ENCODE results near the gene ARHGAP35. TPM values are rescaled to one million over a fixed set of nuclear protein-coding genes. Genes with fewer than 3 reads are reported as not detected.

The ARHGAP35 gene
- total and polyA plus RNA-seq, 10 of the 15 experiments (the other 5 are each of a cell fraction or from before 2014, with no cell fraction given): 0.85 to 29.9 (median 11.5) TPM

DNA sequence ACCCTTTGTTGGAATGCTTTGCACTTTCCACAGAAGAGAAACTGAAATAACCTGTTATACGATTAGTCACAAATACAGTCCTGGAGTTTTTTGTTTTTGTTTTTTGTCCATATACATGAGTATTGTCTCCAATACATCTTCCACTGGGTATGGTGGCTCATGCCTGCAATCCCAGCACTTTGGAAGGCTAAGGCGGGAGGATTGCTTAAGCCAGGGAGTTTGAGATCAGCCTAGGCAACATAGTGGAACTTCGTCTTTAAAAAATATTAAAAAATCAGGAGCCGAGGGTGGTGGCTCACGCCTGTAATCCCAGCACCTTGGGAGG is 35.1 kb upstream of the ARHGAP35 start:
- CTCF ChIA-PET: interaction anchor here (1.4 to 2.9 kb wide), 7 partner anchors 14 to 72 kb away, joined by 3 to 27 read pairs (median 12); partner anchors contain the start of gene SLC1A5
- 38% methylated on average over 5 of the region's 5 CpGs for WGBS (ENCODE audit: insufficient coverage, insufficient replicate concordance, low lambda C conversion rate, missing lambda C conversion rate)
- H4K20me1 ChIP-seq (ENCODE audit: control insufficient read depth, insufficient read depth): no peaks in the 10 kb centered on the region
- no peaks in the 10 kb centered on the region for H3K79me2 ChIP-seq (ENCODE audit: control insufficient read depth, insufficient read depth, low read length)
- FAIRE-seq: no peak
- H3K27ac ChIP-seq (ENCODE audit: control insufficient read depth, insufficient read depth): no peak overlapping the region
- ATAC-seq: no peak
- no TSS peak for BruUV-seq (replicated peaks)
- H3K9me3 ChIP-seq (replicated peaks; ENCODE audit: control insufficient read depth, insufficient read depth, low read length): no peaks in the 10 kb centered on the region; the same call in 2 of the 3 replicates
- no peak for TF ChIP-seq SIX5 (IDR thresholded peaks at IDR 0.05; ENCODE audit: low read depth, low read length, severe bottlenecking)
- TF ChIP-seq ZNF622 (IDR thresholded peaks at IDR 0.05): no peak
- TF ChIP-seq ZBTB33 (IDR thresholded peaks at IDR 0.05): no peak
- TF ChIP-seq EED (IDR thresholded peaks at IDR 0.05; ENCODE audit: low read depth): no peak
- TF ChIP-seq CBX3 (IDR thresholded peaks at IDR 0.05; ENCODE audit: borderline replicate concordance, low read depth): no peak
- no peak overlapping the region for H2AFZ ChIP-seq (ENCODE audit: control insufficient read depth, low read depth, low read length)
- H3K4me2 ChIP-seq (ENCODE audit: control insufficient read depth, insufficient read depth): no peak overlapping the region
- in situ Hi-C loops (cut with MboI) (no loop called here), intact Hi-C loops (cut with micrococcal nuclease; ENCODE audit: unreplicated experiment) (no loop called here)
- no peaks in the 10 kb centered on the region for H3K36me3 ChIP-seq (ENCODE audit: control insufficient read depth in 2 of 2, insufficient read depth in 2 of 2, low read length in 1 of 2)
- RAD21 ChIA-PET (ENCODE audit: unreplicated experiment): interaction anchor here (0.8 to 2.5 kb wide), 4 partner anchors 31 to 67 kb away, joined by 3 to 14 read pairs (median 6); no protein-coding TSS in a partner anchor
- peaks cover 27% of the 10 kb centered on the region for H3K4me1 ChIP-seq (ENCODE audit: control insufficient read depth, insufficient read depth, low read length)
- SMC1A ChIA-PET (ENCODE audit: uncharacterized antibody, unreplicated experiment): interaction anchor here (1.8 to 2.0 kb wide), 3 partner anchors 14 to 41 kb away, joined by 8 to 9 read pairs (median 8); no protein-coding TSS in a partner anchor
- H3K27me3 ChIP-seq (replicated peaks in 1 of 2; ENCODE audit: control insufficient read depth in 2 of 2, insufficient read depth in 2 of 2, low read length in 1 of 2): no peaks in the 10 kb centered on the region
- DNase-seq (ENCODE audit: low read depth, low spot score): no peak
- POLR2A ChIA-PET: interaction anchor here (0.6 to 2.8 kb wide), 4 partner anchors 38 to 134 kb away, joined by 3 to 13 read pairs (median 4); partner anchors contain the start of gene SLC1A5
- H3K9ac ChIP-seq (ENCODE audit: control insufficient read depth, insufficient read depth, low read length): no peak overlapping the region
- H3K4me3 ChIP-seq: no peak overlapping the region

All from GM12878 (cell line).